HG03457 (cell line): ENCODE data around the gene GASK1B.

ENCODE experiments used
- ATAC-seq: cut with Tn5 transposase; IDR thresholded peaks from one replicate; pipeline ENCODE4 v1.9.1; 2021; ENCODE audit warnings: moderate number of reproducible peaks; ENCODE audit not compliant: unreplicated experiment

Gene GASK1B

DNA sequence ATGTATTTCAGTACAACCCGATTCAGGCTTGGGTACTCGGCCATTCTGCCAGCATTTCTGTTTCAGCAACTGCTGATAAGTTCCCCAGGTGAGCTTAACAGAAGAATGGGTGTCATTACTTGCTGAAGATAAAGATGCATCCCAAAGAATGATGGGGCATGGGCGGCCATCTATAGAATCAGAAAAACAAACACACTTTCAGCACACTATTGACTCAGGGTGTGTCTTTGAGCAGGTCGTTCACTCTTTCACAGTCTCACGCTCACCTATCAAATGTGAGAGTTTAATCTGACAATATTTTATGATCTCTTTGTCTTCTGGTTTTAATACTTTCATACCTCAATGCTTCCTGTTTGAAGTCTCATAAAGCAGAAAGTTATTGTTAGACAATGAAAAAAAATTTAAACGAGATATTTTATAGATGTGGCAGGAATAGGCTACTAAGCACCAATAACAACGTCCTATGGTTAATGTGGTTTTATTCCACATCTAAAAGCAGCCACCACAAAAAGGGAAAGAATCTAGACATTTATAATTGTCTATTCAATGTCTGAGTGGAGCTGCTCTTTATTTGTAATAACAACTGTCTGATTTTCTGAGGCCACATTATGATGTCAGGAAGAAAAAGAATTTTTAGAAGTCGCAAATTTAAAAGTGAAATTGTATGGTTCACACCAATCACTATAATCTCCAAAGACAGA is 17.0 kb downstream of the GASK1B start:
- no peak for ATAC-seq

DNA sequence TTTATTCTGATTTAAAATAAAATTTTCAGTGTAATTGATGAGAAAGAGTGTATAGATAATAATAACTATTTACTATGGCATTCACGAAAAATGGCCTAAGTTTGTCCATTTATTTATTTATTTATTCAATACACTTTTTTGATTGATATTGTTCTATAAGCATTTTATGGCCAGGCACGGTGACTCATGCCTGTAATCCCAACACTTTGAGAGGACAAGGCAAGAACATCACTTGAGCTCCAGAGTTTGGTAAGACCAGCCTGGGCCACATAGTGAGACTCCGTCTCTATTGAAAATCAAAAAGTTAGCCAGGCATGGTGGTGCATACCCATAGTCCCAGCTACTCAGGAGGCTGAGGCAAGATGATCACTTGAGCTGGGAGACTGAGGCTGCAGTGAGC is 25.7 kb downstream of the GASK1B start:
- ATAC-seq, result no peak

DNA sequence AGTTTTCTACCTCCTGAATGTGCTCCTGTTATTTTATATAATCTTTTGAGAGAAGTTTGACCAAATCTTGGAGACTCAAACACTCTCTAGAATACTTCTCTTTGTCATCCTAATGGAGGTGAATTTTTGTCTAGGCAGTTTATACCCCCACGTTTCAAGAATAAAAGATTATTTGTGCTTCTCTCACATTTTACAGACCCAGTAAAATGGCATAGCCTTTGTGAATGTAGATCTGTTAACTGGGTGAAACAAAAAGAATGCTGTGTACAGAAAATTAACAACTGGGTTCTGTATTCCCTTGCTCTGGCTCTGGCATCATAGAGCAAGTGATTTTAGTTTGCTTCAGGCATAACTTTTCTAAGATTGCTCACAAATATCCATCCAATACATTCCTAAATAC is 26.1 kb downstream of the GASK1B start:
- no peak for ATAC-seq

DNA sequence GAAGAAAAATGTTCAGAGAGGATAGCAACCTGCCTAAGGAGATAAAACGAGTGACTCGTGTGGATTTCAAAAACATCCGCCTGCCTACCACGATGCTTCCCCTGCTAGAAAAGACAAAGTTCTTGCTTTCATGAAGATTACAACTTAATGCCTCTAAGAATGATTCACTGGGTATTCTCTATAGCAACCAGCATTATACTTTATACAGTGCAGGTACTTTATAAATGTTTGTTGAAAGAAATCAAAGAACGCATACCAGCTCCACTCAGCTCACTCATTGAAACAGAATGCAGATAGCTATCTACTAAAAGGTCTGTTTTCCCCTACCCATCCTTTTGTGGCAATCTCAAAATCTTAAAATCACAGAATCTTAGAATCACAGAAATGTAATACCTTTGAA is 33.7 kb downstream of the GASK1B start:
- no peak for ATAC-seq

DNA sequence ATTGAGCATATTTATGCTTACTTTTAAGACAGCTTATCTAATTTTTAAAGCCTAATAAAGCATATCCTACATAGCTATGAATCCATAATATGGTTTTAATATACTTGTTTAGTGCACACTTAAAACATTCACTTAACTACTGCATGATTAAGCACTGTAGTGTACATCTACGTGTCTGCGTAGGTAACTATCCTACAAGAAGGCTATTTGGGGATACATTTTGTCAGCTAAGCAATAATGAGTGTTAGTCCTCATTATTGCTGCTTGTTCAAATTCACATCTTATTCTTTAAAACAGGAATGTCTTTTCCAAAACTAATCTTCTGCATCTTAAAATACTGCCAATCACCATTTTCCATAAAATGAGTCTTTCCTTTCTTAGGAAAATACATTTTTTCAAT is 38.6 kb downstream of the GASK1B start:
- no peak for ATAC-seq

DNA sequence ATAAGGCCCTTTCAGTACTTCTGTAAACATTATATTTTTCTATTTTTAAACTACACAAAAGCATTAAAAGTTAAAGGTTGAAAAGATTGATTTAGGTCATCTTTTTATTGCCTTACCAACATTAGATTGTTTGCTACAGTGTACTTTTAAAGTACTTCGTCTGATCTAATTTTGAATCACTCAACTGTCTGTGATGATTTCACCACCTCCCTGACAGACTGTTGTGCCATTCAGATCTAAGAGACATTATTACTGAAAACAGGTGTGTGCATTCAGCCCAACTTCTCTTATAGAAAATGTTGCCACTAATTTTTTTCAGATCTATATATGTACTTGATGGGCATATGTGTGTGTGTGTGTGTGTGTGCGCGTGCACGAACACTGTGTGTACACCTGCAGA is 39.3 kb downstream of the GASK1B start:
- ATAC-seq, result no peak

DNA sequence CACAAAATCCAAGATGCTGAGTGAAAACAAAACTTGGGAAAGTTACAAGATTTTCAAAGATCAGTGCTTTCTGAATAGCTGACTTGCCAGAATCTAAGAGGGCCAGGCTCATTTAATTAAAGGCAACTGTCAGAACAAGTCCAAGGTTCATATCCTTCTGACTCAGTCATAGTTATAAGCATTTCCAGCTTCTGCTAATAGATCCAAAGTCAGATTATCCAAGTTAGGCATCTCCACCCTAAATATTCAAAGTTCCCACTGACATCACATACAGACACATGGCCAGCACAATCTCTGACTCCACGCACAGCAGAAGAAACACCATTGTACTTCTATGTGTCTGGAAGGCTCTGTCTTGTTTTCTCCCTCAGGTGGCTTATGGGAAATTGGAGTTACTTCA is 41.8 kb downstream of the GASK1B start:
- no peak for ATAC-seq

DNA sequence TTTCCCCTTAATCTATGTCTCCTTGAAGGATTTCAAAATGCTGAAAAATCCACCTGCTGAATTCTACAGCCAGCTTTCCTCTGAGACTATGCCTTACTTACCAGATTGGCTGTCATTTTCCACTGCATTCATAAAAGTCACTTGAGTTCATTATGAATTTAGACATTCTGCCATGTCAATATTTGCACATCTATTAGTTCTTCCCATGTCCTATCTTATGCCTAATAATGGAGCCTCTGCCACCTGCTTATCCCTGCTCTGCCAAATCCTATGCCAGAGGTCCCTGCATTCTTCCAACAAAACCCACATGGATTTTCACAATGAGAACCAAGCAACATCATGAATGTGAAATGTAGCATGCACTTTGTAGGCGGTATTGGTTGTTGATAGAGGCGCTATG is 42.6 kb downstream of the GASK1B start:
- ATAC-seq, result no peak

DNA sequence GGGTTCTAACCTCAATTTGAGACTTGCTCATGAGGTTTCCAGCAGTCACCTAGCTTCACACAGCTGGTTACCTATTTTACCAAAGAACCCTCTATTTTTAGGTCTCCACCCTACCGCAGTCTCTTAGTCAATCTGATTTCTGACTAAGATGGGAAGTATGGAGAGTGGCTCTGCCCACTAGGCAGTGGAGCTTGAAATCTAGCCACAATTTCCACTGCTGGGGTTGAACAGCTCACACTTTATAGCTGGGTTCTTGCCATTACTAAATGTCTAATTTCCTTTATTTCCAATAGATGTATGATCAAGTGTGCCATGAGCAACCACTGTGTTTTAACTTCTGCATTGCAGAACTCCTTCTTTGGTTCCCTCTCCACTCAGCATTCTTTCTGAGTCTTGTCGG is 43.1 kb downstream of the GASK1B start:
- peak; percentile 99 for ATAC-seq

DNA sequence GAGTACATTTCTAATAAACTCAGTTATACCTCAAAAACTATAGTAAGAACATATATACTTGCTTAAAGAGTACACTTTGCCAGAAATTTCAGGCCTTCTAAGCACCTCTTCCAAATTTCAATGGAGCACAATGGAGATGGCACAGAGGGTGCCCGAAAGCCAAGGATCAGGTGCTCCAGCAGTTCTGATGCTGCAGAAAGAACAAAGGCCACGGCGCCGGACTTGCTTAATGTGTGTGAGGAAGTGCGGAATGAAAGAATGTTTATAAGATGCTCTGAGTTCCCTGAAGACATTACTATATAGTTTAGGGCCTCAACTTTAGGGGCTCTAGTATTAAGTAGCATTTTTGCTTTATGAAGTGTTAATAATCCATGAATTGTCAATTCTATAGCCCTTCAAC is 44.3 kb downstream of the GASK1B start:
- no peak for ATAC-seq

DNA sequence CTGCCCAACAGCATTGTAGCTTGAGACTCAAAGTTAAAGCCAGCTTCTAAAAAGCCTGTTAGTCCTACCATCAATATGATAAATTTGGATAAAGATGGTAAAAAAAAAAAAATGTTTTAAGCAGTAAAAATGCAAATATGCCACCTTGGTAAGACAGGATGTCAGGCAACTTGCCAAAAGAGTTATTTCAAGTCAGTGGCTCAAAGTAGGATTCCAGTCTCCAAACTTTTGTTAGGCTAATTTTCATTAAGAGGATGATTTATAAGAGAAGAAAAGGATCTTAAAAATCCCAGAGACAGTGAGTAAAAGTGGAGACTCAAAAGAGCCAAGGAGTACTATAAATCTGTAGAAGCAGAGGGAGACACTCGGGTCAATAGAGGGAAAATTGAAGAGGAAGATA is 47.5 kb downstream of the GASK1B start:
- ATAC-seq, result no peak
